WTC11 (cell line): ENCODE data around the gene GNMT.

Source experiments
- ATF1 ChIP-seq: sonication (generic); formaldehyde crosslinking; IDR thresholded peaks from 2 replicates; pipeline ENCODE4 v1.8.1; 2023; ENCODE audit warnings: mild to moderate bottlenecking, moderate library complexity, missing genetic modification reagents
- CBFB ChIP-seq: sonication (generic); formaldehyde crosslinking; IDR thresholded peaks from 2 replicates; pipeline ENCODE4 v1.8.1; 2022; ENCODE audit warnings: mild to moderate bottlenecking, low read depth, missing genetic modification reagents
- CTCF ChIP-seq: fragments of 200-600 bp; IDR thresholded peaks from 2 replicates; pipeline ENCODE4 v1.8.0; 2022; ENCODE audit warnings: antibody characterized with exemption
- E2F1 ChIP-seq: sonication (generic); formaldehyde crosslinking; IDR thresholded peaks from 2 replicates; pipeline ENCODE4 v1.8.0; 2022; ENCODE audit warnings: mild to moderate bottlenecking, missing genetic modification reagents
- ELF4 ChIP-seq: sonication (generic); formaldehyde crosslinking; IDR thresholded peaks from 2 replicates; pipeline ENCODE4 v1.8.1; 2022; ENCODE audit warnings: low read depth, mild to moderate bottlenecking, moderate library complexity, missing genetic modification reagents
- HMGXB4 ChIP-seq: sonication (generic); formaldehyde crosslinking; IDR thresholded peaks from 2 replicates; pipeline ENCODE4 v1.8.1; 2023; ENCODE audit warnings: mild to moderate bottlenecking, moderate library complexity, missing genetic modification reagents
- IRF2 ChIP-seq: sonication (generic); formaldehyde crosslinking; IDR thresholded peaks from 2 replicates; pipeline ENCODE4 v1.8.0; 2022; ENCODE audit warnings: low read depth, missing genetic modification reagents, borderline replicate concordance
- MAX ChIP-seq: sonication (generic); formaldehyde crosslinking; IDR thresholded peaks from 2 replicates; pipeline ENCODE4 v1.8.0; 2022; ENCODE audit warnings: mild to moderate bottlenecking, missing genetic modification reagents
- MXD4 ChIP-seq: fragments of 250-450 bp; sonication (Bioruptor Pico); IDR thresholded peaks from 2 replicates; pipeline ENCODE4 v1.8.0; 2021; ENCODE audit warnings: mild to moderate bottlenecking, moderate library complexity, borderline replicate concordance
- RELA ChIP-seq: sonication (generic); formaldehyde crosslinking; IDR thresholded peaks from 2 replicates; pipeline ENCODE4 v1.8.1; 2022; ENCODE audit warnings: missing genetic modification reagents, mild to moderate bottlenecking, borderline replicate concordance
- TP53 ChIP-seq: sonication (generic); formaldehyde crosslinking; IDR thresholded peaks from 2 replicates; pipeline ENCODE4 v1.8.1; 2023; ENCODE audit warnings: mild to moderate bottlenecking, missing genetic modification reagents
- ZNF121 ChIP-seq: sonication (generic); formaldehyde crosslinking; IDR thresholded peaks from 2 replicates; pipeline ENCODE4 v1.8.0; 2023; ENCODE audit warnings: missing genetic modification reagents
- ZNF281 ChIP-seq: sonication (generic); formaldehyde crosslinking; IDR thresholded peaks from 2 replicates; pipeline ENCODE4 v1.8.0; 2023; ENCODE audit warnings: mild to moderate bottlenecking, missing genetic modification reagents
- ZNF425 ChIP-seq: fragments of 250-450 bp; sonication (Bioruptor Pico); conservative IDR thresholded peaks from 2 replicates; pipeline ENCODE4 v1.9.0; 2021; ENCODE audit warnings: mild to moderate bottlenecking

- TF ChIP-seq CTCF, result no peak
- no peak for TF ChIP-seq ELF4 (CRISPR knock-in tag)
- TF ChIP-seq ZNF425 (CRISPR knock-in tag), result no peak
- no peak for TF ChIP-seq E2F1 (CRISPR knock-in tag)
- TF ChIP-seq RELA (CRISPR knock-in tag), result no peak
- no peak for TF ChIP-seq IRF2 (CRISPR knock-in tag)
- TF ChIP-seq MAX (CRISPR knock-in tag), result no peak
- no peak for TF ChIP-seq ZNF281 (CRISPR knock-in tag)
- TF ChIP-seq ZNF121 (CRISPR knock-in tag), result no peak
- no peak for TF ChIP-seq CBFB (CRISPR knock-in tag)
- TF ChIP-seq MXD4 (CRISPR knock-in tag), result no peak
- TF ChIP-seq TP53, result no peak
- TF ChIP-seq HMGXB4, result no peak
- TF ChIP-seq ATF1 (CRISPR knock-in tag), result no peak
Measured at GRCh38 chr6:43013097-43013842, 52.7 kb downstream of the GNMT start.
